SK-N-SH (cell line): Measurements from ENCODE around the gene IST1. TPM values are rescaled to one million over a fixed set of nuclear protein-coding genes. Genes with fewer than 3 reads are reported as not detected.
A peak's percentile ranks its signal among the peaks of the same experiment; 100 is the strongest.

Source experiments
- CTCF ChIA-PET: fragments of 300-600, 350-600 bp; formaldehyde crosslinking; extraction: SDS; loops from one replicate; lab custom pipeline; 2021; lab: Yijun Ruan, JAX
- POLR2A ChIA-PET: fragments of 350-600 bp; sonication (Branson Sonifier 250); formaldehyde crosslinking; extraction: SDS; loops from one replicate; lab custom pipeline; 2020; ENCODE audit warnings: antibody characterized with exemption, inconsistent platforms; lab: Yijun Ruan, JAX
- DNase-seq: peaks from one replicate; pipeline ENCODE4 v3.0.0; 2012
- H2AFZ ChIP-seq: fragments of 200-600 bp; sonication (generic); 2 replicates; pipeline ENCODE4 v1.8.1; 2016; ENCODE audit warnings: antibody characterized with exemption, mild to moderate bottlenecking, low read depth
- H3F3A ChIP-seq: fragments of 200-600 bp; sonication (generic); replicated peaks from 2 replicates; pipeline ENCODE3; 2016; ENCODE audit warnings: antibody characterized with exemption, mild to moderate bottlenecking; ENCODE audit not compliant: insufficient read depth
- H3K27ac ChIP-seq, 2 experiments: fragments of 200-500 bp in 1 of 2; fragments of 200-600 bp in 1 of 2; sonication (Bioruptor generic) in 1 of 2; sonication (generic), shearing (Covaris generic) in 1 of 2; 2 replicates each; pipeline versions ENCODE4 v1.5.1 to v1.6.1; 2014 to 2016; ENCODE audit warnings: low read depth in 2 of 2, inconsistent platforms in 1 of 2, low read length in 1 of 2, mild to moderate bottlenecking in 1 of 2, mixed read lengths in 1 of 2
- H3K27me3 ChIP-seq: fragments of 200-600 bp; sonication (generic), shearing (Covaris generic); 2 replicates; pipeline ENCODE4 v1.6.1; 2016; ENCODE audit warnings: mixed run types; ENCODE audit not compliant: insufficient read depth
- H3K36me3 ChIP-seq, 2 experiments: fragments of 200-500 bp in 1 of 2; fragments of 200-600 bp in 1 of 2; sonication (Bioruptor generic) in 1 of 2; sonication (generic) in 1 of 2; replicated peaks in 1 of 2; 2 replicates each; pipeline versions ENCODE3 to v1.5.1; 2014 to 2016; ENCODE audit warnings: low read length in 1 of 2, mild to moderate bottlenecking in 1 of 2; ENCODE audit not compliant: insufficient read depth in 2 of 2, control insufficient read depth in 1 of 2
- H3K4me1 ChIP-seq, 2 experiments: fragments of 200-500 bp in 1 of 2; fragments of 200-600 bp in 1 of 2; sonication (Bioruptor generic) in 1 of 2; sonication (generic), shearing (Covaris generic) in 1 of 2; 2 replicates each; pipeline versions ENCODE4 v1.5.1 to v1.6.1; 2014 to 2016; ENCODE audit warnings: low read depth in 1 of 2, low read length in 1 of 2, mixed run types in 1 of 2; ENCODE audit not compliant: insufficient read depth in 2 of 2, control insufficient read depth in 1 of 2
- H3K4me2 ChIP-seq: fragments of 200-600 bp; sonication (generic), shearing (Covaris generic); 2 replicates; pipeline ENCODE4 v1.6.1; 2017; ENCODE audit warnings: mixed run types
- H3K4me3 ChIP-seq, 2 experiments: fragments of 200-500 bp in 1 of 2; fragments of 200-600 bp in 1 of 2; sonication (Bioruptor generic) in 1 of 2; sonication (generic), shearing (Covaris generic) in 1 of 2; 2 replicates each; pipeline versions ENCODE4 v1.5.1 to v1.8.1; 2014 to 2016; ENCODE audit warnings: low read depth in 2 of 2, inconsistent platforms in 1 of 2, low read length in 1 of 2, mild to moderate bottlenecking in 1 of 2, mixed read lengths in 1 of 2, moderate library complexity in 1 of 2
- H3K79me2 ChIP-seq: fragments of 200-600 bp; sonication (generic); 2 replicates; pipeline ENCODE4 v1.8.1; 2017; ENCODE audit warnings: mild to moderate bottlenecking; ENCODE audit not compliant: insufficient read depth
- H3K9ac ChIP-seq: fragments of 200-600 bp; sonication (generic); 2 replicates; pipeline ENCODE4 v1.6.1; 2017; ENCODE audit warnings: mixed run types
- H3K9me2 ChIP-seq: fragments of 200-600 bp; sonication (generic); 2 replicates; pipeline ENCODE4 v1.6.1; 2017; ENCODE audit warnings: mixed run types
- H3K9me3 ChIP-seq: fragments of 200-600 bp; sonication (generic); 2 replicates; pipeline ENCODE4 v1.6.1; 2017; ENCODE audit warnings: mixed run types, mild to moderate bottlenecking, moderate library complexity
- H4K20me1 ChIP-seq: fragments of 200-600 bp; sonication (generic); 2 replicates; pipeline ENCODE4 v1.6.1; 2017; ENCODE audit warnings: mild to moderate bottlenecking, mixed run types; ENCODE audit not compliant: insufficient read depth
- CHD2 ChIP-seq: fragments of 150-350 bp; IDR thresholded peaks from 2 replicates; pipeline ENCODE4 v1.6.1; 2018; ENCODE audit warnings: low read length; ENCODE audit not compliant: partially characterized antibody
- CTCF ChIP-seq: fragments of 200-600 bp; sonication (generic); IDR thresholded peaks from 2 replicates; pipeline ENCODE4 v1.6.1; 2017; ENCODE audit warnings: antibody characterized with exemption, mild to moderate bottlenecking, moderate library complexity
- ELF1 ChIP-seq: IDR thresholded peaks from 2 replicates; pipeline ENCODE4 v1.4.0; 2012
- EP300 ChIP-seq, 2 experiments: IDR thresholded peaks; 2 replicates each; pipeline versions ENCODE4 v1.4.0 to v1.6.1; 2012; ENCODE audit warnings: borderline replicate concordance in 1 of 2, low read depth in 1 of 2, low read length in 1 of 2
- FOXM1 ChIP-seq: IDR thresholded peaks from 2 replicates; pipeline ENCODE4 v1.4.0; 2012; ENCODE audit warnings: low read depth, mild to moderate bottlenecking
- JUND ChIP-seq: IDR thresholded peaks from 2 replicates; pipeline ENCODE4 v1.4.0; 2012
- MEF2A ChIP-seq: IDR thresholded peaks from 2 replicates; pipeline ENCODE4 v1.4.0; 2012; ENCODE audit warnings: low read depth, borderline replicate concordance
- NRF1 ChIP-seq: IDR thresholded peaks from 2 replicates; pipeline ENCODE4 v1.6.1; 2012; ENCODE audit warnings: low read depth, mild to moderate bottlenecking, low read length
- PBX3 ChIP-seq: IDR thresholded peaks from 2 replicates; pipeline ENCODE4; 2012
- RAD21 ChIP-seq: IDR thresholded peaks from 2 replicates; pipeline ENCODE4 v1.6.1; 2012; ENCODE audit warnings: mild to moderate bottlenecking, low read length
- REST ChIP-seq: IDR thresholded peaks from 2 replicates; pipeline ENCODE4 v1.6.1; 2012; ENCODE audit warnings: mild to moderate bottlenecking, low read depth, low read length, moderate library complexity
- RFX5 ChIP-seq: IDR thresholded peaks from 2 replicates; pipeline ENCODE4 v1.6.1; 2012; ENCODE audit warnings: mild to moderate bottlenecking, improper control_type of control experiment, low read length
- RXRA ChIP-seq: IDR thresholded peaks from 2 replicates; pipeline ENCODE4 v1.4.0; 2012; ENCODE audit warnings: low read depth, mild to moderate bottlenecking, borderline replicate concordance
- SIN3A ChIP-seq: IDR thresholded peaks from 2 replicates; pipeline ENCODE4 v1.6.1; 2012; ENCODE audit warnings: low read depth, mild to moderate bottlenecking, low read length, moderate library complexity, borderline replicate concordance
- TAF1 ChIP-seq: IDR thresholded peaks from 2 replicates; pipeline ENCODE4 v1.6.1; 2012; ENCODE audit warnings: low read depth, mild to moderate bottlenecking, low read length, moderate library complexity, borderline replicate concordance
- TEAD4 ChIP-seq: IDR thresholded peaks from 2 replicates; pipeline ENCODE4 v1.4.0; 2012; ENCODE audit warnings: mild to moderate bottlenecking, borderline replicate concordance; ENCODE audit not compliant: insufficient read depth
- WGBS: methylation state at CpG from one replicate; pipeline ENCODE4 v1.1.6; 2017; ENCODE audit warnings: low lambda C conversion rate; 5-methylcytosine and 5-hydroxymethylcytosine counted together
- polyA plus RNA-seq, 3 experiments: library from polyadenylated mRNA; depleted of rRNA; stranded (reverse); fragments of >200 nt; gene quantifications; 2 replicates each; pipeline ENCODE4 v1.2.3, GENCODE V29; 2012

The IST1 gene
- polyA plus RNA-seq, 1 of the 3 experiments (the other 2 are of a cell fraction): 133 TPM

GRCh38 chr16:71931001-71931400, 35.7 kb downstream of the IST1 start:
- CTCF ChIA-PET: interaction anchor here (1.1 kb wide), 1 partner anchor 11 kb away, joined by 3 read pairs; no protein-coding TSS in a partner anchor
- Histone ChIP-seq H4K20me1 (peaks cover 77% of the 10 kb centered on the region), H3K4me3 (no peak overlapping the region), H3K79me2 (peaks cover 47% of the 10 kb centered on the region), H3K4me2 (no peak overlapping the region), H3F3A (peaks cover 45% of the 10 kb centered on the region), H3K27me3 (no peaks in the 10 kb centered on the region), H3K27ac (peak overlapping the region in 1 of 2 experiments; percentile 87; a peak in 1 of 4 replicates), H3K4me1 (peaks cover 17 to 40% of the 10 kb centered on the region in 2 experiments), H3K9ac (no peak overlapping the region), H3K36me3 (peaks cover 50 to 63% of the 10 kb centered on the region in 2 experiments), H3K9me3 (no peaks in the 10 kb centered on the region), H3K9me2 (no peaks in the 10 kb centered on the region), H2AFZ (no peak overlapping the region)
- TF ChIP-seq TAF1 (no peak), FOXM1 (no peak), PBX3 (no peak), TEAD4 (no peak), RFX5 (no peak), SIN3A (no peak), RAD21 (no peak), JUND (no peak), MEF2A (no peak), REST (no peak), NRF1 (no peak)
- DNase-seq: no peak
- WGBS: 98% methylated on average over 2 of the region's 2 CpGs
- POLR2A ChIA-PET: no interaction called here

- H3K27me3 ChIP-seq: no peaks in the 10 kb centered on the region
- 89% methylated on average over 6 of the region's 6 CpGs for WGBS
- H3K9me3 ChIP-seq: no peaks in the 10 kb centered on the region
- no peak overlapping the region for H3K4me3 ChIP-seq
- H2AFZ ChIP-seq: no peak overlapping the region
- no peaks in the 10 kb centered on the region for H3K9me2 ChIP-seq
- DNase-seq: no peak
- no peak overlapping the region for H3K27ac ChIP-seq
- peaks cover 47% of the 10 kb centered on the region for H3K79me2 ChIP-seq
- H3K4me2 ChIP-seq: no peak overlapping the region
- peaks cover 39% of the 10 kb centered on the region for H3F3A ChIP-seq
- H3K9ac ChIP-seq: no peak overlapping the region
- H3K4me1 ChIP-seq: peaks cover 17 to 36% of the 10 kb centered on the region in 2 experiments
- ChIA-PET CTCF (interaction anchor here (1.1 kb wide), 1 partner anchor 11 kb away, joined by 3 read pairs; no protein-coding TSS in a partner anchor), POLR2A (no interaction called here)
- peaks cover 49 to 57% of the 10 kb centered on the region in 2 experiments for H3K36me3 ChIP-seq
- peaks cover 77% of the 10 kb centered on the region for H4K20me1 ChIP-seq
- TF ChIP-seq CTCF: no peak
- TF ChIP-seq TEAD4: no peak
- no peak for TF ChIP-seq CHD2
- no peak for TF ChIP-seq REST
- TF ChIP-seq PBX3: no peak
- no peak for TF ChIP-seq ELF1
- TF ChIP-seq TAF1: no peak
- TF ChIP-seq RXRA: no peak
- no peak for TF ChIP-seq EP300 (IDR thresholded peaks at IDR 0.05; ENCODE audit: borderline replicate concordance in 1 of 2, low read depth in 1 of 2, low read length in 1 of 2)
Measured at GRCh38 chr16:71931599-71931998, 36.3 kb downstream of the IST1 start.
